WI38 (cell line): ENCODE measurements around the gene MYNN.
"Not testable (repeated sequence)": the region's sequence is repeated elsewhere in the genome, so short reads cannot be mapped to it uniquely, and the experiment has no call there.

Source experiments
- H3K4me3 ChIP-seq: 2 replicates; pipeline ENCODE4 v1.5.1; 2011; ENCODE audit warnings: low read depth, mild to moderate bottlenecking, control low read depth, low read length
- TF ChIP-seq, protein P1 (sequence below): IDR thresholded peaks from 2 replicates; pipeline ENCODE4 v1.5.1; 2012; ENCODE audit warnings: low read depth, mild to moderate bottlenecking, control low read depth, low read length

The MYNN gene

DNA sequence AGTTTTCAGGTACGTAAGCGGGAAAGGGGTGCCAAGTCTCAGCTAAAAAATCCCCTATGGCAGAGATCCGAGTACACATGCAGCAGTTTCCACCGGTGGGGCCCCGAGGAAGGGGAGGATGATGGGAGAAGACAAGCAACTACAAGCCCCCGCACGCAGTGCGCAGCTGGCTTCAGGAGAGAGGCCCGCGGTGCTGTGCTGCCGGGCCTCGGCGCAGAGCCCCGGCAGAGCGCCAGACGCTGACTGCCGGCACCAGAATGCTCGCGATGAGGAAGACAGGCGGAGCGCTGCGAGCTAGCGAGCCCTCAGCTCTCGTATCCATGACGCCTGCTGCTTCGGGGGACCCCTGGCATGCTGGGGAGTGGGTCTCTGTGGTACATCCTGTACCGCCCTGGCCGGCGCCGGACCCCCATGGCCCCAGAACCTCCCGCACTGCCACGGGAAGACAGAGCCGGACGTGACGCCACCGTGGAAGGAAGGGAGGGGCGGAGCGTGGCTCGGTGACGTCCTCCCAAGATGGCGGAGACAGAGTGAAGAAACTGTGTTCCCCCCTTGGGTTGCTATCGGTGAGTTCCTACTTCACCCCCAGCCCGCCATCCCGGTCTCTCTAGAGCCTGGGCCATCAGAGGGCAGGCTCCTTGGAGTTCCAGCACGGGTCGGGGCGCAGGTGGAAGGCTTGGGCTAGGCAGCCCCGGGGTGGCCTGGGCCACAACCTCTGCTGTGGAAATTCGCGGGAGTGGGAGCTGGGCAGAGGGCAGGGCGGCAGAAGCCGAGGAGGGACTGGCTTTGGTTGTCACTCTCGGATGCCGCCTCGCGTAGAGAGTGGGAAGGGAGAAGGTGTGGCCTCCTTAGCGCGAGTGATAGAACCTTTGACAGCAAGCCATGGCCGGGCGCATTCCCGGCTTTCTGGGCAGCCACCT, at the start of gene MYNN:
MYNN (plus strand) TSS at position 500 of the 920 bp plus-strand sequence. CDS start 900 bp downstream, outside the sequence.
- TF ChIP-seq, protein P1, sequence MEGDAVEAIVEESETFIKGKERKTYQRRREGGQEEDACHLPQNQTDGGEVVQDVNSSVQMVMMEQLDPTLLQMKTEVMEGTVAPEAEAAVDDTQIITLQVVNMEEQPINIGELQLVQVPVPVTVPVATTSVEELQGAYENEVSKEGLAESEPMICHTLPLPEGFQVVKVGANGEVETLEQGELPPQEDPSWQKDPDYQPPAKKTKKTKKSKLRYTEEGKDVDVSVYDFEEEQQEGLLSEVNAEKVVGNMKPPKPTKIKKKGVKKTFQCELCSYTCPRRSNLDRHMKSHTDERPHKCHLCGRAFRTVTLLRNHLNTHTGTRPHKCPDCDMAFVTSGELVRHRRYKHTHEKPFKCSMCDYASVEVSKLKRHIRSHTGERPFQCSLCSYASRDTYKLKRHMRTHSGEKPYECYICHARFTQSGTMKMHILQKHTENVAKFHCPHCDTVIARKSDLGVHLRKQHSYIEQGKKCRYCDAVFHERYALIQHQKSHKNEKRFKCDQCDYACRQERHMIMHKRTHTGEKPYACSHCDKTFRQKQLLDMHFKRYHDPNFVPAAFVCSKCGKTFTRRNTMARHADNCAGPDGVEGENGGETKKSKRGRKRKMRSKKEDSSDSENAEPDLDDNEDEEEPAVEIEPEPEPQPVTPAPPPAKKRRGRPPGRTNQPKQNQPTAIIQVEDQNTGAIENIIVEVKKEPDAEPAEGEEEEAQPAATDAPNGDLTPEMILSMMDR, result 0 out of 2 replicates have a peak, but pooled peaks have one; percentile 6
- peak within 1 kb of the TSS; percentile 71 for H3K4me3 ChIP-seq

DNA sequence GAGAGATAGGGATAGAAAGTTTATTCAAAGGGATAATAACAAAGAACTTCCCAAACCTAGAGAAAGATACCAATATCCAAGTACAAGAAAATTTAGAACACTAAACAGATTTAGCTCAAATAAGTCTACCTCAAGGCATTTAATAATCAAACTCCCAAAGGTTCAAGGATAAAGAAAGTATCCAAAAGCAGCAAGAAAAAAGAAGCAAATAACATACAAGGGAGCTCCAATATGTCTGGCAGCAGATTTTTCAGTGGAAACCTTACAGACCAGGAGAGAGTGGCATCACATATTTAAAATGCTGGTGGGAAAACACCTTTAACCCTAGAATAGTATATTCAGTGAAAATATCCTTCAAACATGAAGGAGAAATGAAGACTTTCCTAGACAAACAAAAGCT, 41.3 kb upstream of the MYNN start:
- H3K4me3 ChIP-seq, result not testable (repeated sequence)

DNA sequence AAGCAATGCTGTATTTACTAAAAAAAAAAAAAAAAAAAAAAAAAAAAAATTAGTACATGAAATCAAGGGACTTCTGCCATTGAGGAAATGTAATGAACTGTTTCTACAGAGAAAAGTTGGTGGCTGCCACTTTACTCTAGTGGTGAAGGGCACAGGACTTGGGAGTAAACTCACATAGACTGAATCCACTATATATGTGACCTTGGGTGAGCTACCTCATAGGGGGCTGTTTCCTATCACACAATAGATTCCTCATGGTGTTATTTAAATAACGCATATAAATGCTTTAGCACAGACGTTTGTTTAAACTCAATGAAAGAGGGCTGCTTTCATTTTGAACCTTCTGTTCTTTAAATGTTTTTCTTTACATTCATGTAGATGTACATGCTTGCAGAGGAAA, 34.1 kb upstream of the MYNN start:
- TF ChIP-seq, protein P1, result no peak
- no peak overlapping the region for H3K4me3 ChIP-seq

DNA sequence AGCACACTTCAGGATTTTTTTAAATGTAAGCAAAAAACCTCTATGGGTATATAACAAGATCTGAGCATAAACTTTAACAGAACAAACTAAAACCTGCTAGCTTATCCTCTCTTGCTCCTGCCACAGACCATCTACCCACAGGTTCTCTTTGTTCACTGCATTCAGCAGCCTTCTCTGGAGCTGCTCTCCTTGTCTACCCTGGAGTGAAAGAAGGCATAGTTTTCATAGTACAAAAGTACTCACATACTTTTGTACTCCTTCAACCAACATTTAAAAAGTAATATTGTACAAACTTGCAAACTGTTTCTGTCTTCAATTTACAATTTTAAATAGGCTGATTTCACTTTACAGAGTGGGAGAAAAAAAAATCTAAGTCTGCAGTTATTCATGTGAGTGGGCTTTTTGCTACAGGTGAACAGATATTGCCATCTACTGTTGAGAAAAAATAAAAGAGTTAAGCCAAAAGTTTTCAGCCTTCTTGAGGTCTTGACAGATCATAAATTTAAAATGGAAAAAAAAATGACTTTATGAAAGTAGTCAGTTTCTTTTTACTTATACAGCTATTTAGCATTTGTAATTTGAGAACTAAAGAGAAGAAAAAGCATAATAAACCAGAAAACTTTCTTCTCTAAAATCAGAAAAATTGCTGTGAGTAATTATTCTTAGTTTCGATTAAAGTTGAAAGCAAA, 28.7 kb upstream of the MYNN start:
- TF ChIP-seq, protein P1, result no peak
- H3K4me3 ChIP-seq, result no peak overlapping the region

DNA sequence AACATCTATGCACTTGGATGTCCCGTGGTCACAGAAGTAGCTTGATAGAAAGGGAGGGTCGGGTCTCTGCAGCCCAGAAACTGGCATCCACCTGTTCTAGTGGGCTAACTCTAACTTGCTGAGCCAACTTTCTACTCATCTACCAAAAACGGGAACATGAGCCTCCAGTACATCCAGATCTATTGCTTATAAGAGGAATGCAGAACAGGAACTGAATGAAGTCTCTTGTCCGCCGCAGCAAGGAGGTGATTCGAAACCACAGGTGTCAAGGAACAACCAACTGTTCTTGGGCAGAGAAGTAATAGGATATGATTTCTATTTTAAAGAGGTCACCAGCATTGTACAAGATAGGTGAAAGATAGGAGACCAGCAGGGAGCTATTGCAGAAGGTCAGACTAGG, 26.3 kb upstream of the MYNN start:
- no peak overlapping the region for H3K4me3 ChIP-seq
- TF ChIP-seq, protein P1, result no peak

DNA sequence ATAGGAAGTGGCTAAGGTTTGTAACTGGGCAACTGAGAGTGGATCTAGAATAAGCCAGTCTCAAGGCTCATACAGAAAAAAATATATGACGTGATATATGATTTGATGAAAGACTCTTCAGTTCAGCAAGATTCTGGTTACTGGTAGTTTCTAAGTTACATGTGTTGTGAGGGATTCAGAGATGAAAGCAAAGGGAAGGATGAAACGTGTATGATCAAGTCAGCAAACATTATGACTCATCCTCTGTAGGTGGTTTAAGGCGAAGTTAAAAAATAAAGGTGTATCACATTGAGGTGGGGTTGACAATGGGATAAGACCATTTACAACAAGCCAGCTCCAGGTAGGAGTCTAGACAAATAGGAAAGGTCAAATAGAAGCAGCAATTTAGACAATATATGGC, 24.5 kb upstream of the MYNN start:
- TF ChIP-seq, protein P1, result no peak
- H3K4me3 ChIP-seq, result no peak overlapping the region

DNA sequence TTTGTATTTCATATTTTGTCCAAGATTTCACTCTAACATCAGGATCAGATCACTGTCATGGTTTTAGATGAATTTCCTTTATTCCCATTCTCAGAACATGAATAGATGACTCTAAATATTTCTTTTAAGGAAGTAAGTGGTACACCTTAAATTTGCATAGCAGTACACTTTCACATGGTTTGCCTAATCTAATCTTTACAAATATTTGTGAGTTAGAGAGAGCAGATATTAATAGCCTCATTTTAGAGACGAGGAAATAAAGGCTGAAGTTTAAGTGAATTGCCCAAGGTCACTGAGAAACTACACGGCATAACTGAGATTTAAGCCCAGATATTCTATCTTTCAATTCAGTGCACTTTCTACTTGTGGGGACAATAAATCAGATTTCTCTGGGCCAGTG, 22.5 kb upstream of the MYNN start:
- no peak overlapping the region for H3K4me3 ChIP-seq
- TF ChIP-seq, protein P1, result no peak
